ENCODE data around the gene APLNR. TPM values are rescaled to one million over a fixed set of nuclear protein-coding genes. Genes with fewer than 3 reads are reported as not detected.
A peak's percentile ranks its signal among the peaks of the same experiment; 100 is the strongest.

APLNR gene
- total and polyA plus RNA-seq, 2 of the 4 experiments (the other 2 are of a cell fraction): not detected

- intact Hi-C loops (cut with micrococcal nuclease): loop anchor here (1.0 kb wide), 3 partner anchors 29 to 46 kb away; partner anchors contain the start of gene TNKS1BP1
- H3K9ac ChIP-seq (ENCODE audit: low read depth, low read length): peak overlapping the region; percentile 10; the same call in 1 of the 2 replicates
- H3K9me1 ChIP-seq (ENCODE audit: insufficient read depth, low read length): peaks cover 14% of the 10 kb centered on the region
- peak overlapping the region; percentile 32; the same call in 1 of the 2 replicates for H3K4me2 ChIP-seq (ENCODE audit: low read depth, low read length)
- TF ChIP-seq RAD21 (IDR thresholded peaks at IDR 0.05; ENCODE audit: low read length) (no peak), POLR2A (IDR thresholded peaks at IDR 0.05; ENCODE audit: low read depth, low read length) (no peak), SMC3 (IDR thresholded peaks at IDR 0.05; ENCODE audit: low read depth, low read length) (no peak), NFE2L2 (IDR thresholded peaks at IDR 0.05; ENCODE audit: low read depth, low read length) (no peak), MXI1 (IDR thresholded peaks at IDR 0.05; ENCODE audit: borderline replicate concordance, low read depth, low read length) (no peak), FOS (IDR thresholded peaks at IDR 0.05; ENCODE audit: low read depth, low read length) (no peak), BHLHE40 (IDR thresholded peaks at IDR 0.05; ENCODE audit: low read depth, low read length) (no peak), CHD1 (IDR thresholded peaks at IDR 0.05; ENCODE audit: low read depth, low read length) (no peak), RCOR1 (IDR thresholded peaks at IDR 0.05; ENCODE audit: insufficient replicate concordance, low read length) (no peak), MAFK (IDR thresholded peaks at IDR 0.05; ENCODE audit: low read depth, low read length) (no peak), RFX5 (IDR thresholded peaks at IDR 0.05; ENCODE audit: low read depth, low read length) (no peak), CEBPB (IDR thresholded peaks at IDR 0.05; ENCODE audit: low read depth, low read length) (no peak), MAZ (IDR thresholded peaks at IDR 0.05; ENCODE audit: borderline replicate concordance, low read depth, low read length) (no peak)
- TF ChIP-seq, protein P1, sequence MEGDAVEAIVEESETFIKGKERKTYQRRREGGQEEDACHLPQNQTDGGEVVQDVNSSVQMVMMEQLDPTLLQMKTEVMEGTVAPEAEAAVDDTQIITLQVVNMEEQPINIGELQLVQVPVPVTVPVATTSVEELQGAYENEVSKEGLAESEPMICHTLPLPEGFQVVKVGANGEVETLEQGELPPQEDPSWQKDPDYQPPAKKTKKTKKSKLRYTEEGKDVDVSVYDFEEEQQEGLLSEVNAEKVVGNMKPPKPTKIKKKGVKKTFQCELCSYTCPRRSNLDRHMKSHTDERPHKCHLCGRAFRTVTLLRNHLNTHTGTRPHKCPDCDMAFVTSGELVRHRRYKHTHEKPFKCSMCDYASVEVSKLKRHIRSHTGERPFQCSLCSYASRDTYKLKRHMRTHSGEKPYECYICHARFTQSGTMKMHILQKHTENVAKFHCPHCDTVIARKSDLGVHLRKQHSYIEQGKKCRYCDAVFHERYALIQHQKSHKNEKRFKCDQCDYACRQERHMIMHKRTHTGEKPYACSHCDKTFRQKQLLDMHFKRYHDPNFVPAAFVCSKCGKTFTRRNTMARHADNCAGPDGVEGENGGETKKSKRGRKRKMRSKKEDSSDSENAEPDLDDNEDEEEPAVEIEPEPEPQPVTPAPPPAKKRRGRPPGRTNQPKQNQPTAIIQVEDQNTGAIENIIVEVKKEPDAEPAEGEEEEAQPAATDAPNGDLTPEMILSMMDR (conservative IDR thresholded peaks at IDR 0.05; ENCODE audit: low read depth, low read length): no peak
- TF ChIP-seq, protein P2, sequence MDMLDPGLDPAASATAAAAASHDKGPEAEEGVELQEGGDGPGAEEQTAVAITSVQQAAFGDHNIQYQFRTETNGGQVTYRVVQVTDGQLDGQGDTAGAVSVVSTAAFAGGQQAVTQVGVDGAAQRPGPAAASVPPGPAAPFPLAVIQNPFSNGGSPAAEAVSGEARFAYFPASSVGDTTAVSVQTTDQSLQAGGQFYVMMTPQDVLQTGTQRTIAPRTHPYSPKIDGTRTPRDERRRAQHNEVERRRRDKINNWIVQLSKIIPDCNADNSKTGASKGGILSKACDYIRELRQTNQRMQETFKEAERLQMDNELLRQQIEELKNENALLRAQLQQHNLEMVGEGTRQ (IDR thresholded peaks at IDR 0.05; ENCODE audit: low read depth, low read length): no peak
- TF ChIP-seq, protein P3, sequence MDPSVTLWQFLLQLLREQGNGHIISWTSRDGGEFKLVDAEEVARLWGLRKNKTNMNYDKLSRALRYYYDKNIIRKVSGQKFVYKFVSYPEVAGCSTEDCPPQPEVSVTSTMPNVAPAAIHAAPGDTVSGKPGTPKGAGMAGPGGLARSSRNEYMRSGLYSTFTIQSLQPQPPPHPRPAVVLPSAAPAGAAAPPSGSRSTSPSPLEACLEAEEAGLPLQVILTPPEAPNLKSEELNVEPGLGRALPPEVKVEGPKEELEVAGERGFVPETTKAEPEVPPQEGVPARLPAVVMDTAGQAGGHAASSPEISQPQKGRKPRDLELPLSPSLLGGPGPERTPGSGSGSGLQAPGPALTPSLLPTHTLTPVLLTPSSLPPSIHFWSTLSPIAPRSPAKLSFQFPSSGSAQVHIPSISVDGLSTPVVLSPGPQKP (IDR thresholded peaks at IDR 0.05; ENCODE audit: borderline replicate concordance, low read depth, low read length): no peak
- WGBS, 2 experiments (ENCODE audit: extremely low coverage in 2 of 2, insufficient read length in 1 of 2): no CpG with 5 or more reads among the region's 7 CpGs
- H3K4me3 ChIP-seq (ENCODE audit: insufficient read depth, low read depth, low read length): no peak overlapping the region
- H4K91ac ChIP-seq (ENCODE audit: insufficient read depth, low read depth, low read length): peak overlapping the region; percentile 97
- peak overlapping the region; percentile 88; the same call in 2 of the 3 replicates for H2BK15ac ChIP-seq (ENCODE audit: low read depth, low read length)
- DNase-seq (no peak), ATAC-seq (ENCODE audit: low read depth) (no peak)
- H3K9me3 ChIP-seq (ENCODE audit: control insufficient read depth, insufficient read depth, low read length): peaks cover 2% of the 10 kb centered on the region; the same call in 1 of the 2 replicates
- H2BK20ac ChIP-seq (ENCODE audit: low read depth, low read length): peak overlapping the region; percentile 99
- H3K56ac ChIP-seq (ENCODE audit: extremely low read depth, insufficient read depth, low read length): peak overlapping the region; percentile 97; the same call in 1 of the 2 replicates
- H2AK5ac ChIP-seq (ENCODE audit: low read depth, low read length): peak overlapping the region; percentile 84
- peaks cover 29% of the 10 kb centered on the region for H3K4me1 ChIP-seq (ENCODE audit: control insufficient read depth, insufficient read depth, low read length)
- H2AK9ac ChIP-seq (replicated peaks; ENCODE audit: low read depth, low read length, poor library complexity): peak overlapping the region; percentile 4
- dilution Hi-C loops (cut with HindIII; ENCODE audit: low sequenced_read_pairs, unreplicated experiment): no loop called here
- peak overlapping the region; percentile 97 for H3K4ac ChIP-seq (ENCODE audit: low read depth, low read length)
- H3K18ac ChIP-seq (ENCODE audit: low read depth, low read length): peak overlapping the region; percentile 91
- in situ Hi-C loops (cut with MboI; ENCODE audit: low sequenced_read_pairs): no loop called here
- ChIA-PET CTCF (interaction anchor here (0.6 to 2.3 kb wide), 7 partner anchors 10 to 1546 kb away, joined by 3 to 15 read pairs (median 5); no protein-coding TSS in a partner anchor), POLR2A (ENCODE audit: unreplicated experiment) (no interaction called here)
- peak overlapping the region; percentile 93 for H2BK5ac ChIP-seq (ENCODE audit: low read depth, low read length, poor library complexity, severe bottlenecking)
- H3K36me3 ChIP-seq (ENCODE audit: control insufficient read depth, insufficient read depth, low read length): no peaks in the 10 kb centered on the region
- H3K27ac ChIP-seq (ENCODE audit: insufficient read depth, low read length): peak overlapping the region; percentile 84
- peak overlapping the region; percentile 85 for H3K14ac ChIP-seq (replicated peaks; ENCODE audit: low read depth, low read length)
- H3K27me3 ChIP-seq (ENCODE audit: control insufficient read depth, insufficient read depth, low read length): no peaks in the 10 kb centered on the region
- peak overlapping the region; percentile 74 for H3K23ac ChIP-seq (ENCODE audit: low read depth, low read length)
- no TSS peak for BruUV-seq (replicated peaks)
- peak overlapping the region; percentile 98 for H2BK120ac ChIP-seq (ENCODE audit: low read depth, low read length)
- no peak overlapping the region for H2AFZ ChIP-seq (replicated peaks; ENCODE audit: low read length, poor library complexity)
- no peaks in the 10 kb centered on the region for H4K20me1 ChIP-seq (ENCODE audit: insufficient read depth, low read length)
- peak overlapping the region; percentile 83 to 85; a peak in 3 of 4 replicates for H4K8ac ChIP-seq (ENCODE audit: low read depth in 2 of 2, low read length in 2 of 2)
- H3K79me1 ChIP-seq (ENCODE audit: low read depth in 1 of 2, low read length in 2 of 2): no peaks in the 10 kb centered on the region
- peak overlapping the region; percentile 96 for H4K5ac ChIP-seq (ENCODE audit: low read depth, low read length)
Measured at GRCh38 chr11:57278721-57279095, 41.7 kb upstream of the APLNR start.

Measured in IMR-90 (cell line).